Measurements from ENCODE around the gene TRPV2. TPM values are rescaled to one million over a fixed set of nuclear protein-coding genes. Genes with fewer than 3 reads are reported as not detected.

The TRPV2 gene
- total RNA-seq, 2 donors from 2014 or later: 87.1 to 91.1 TPM

GRCh38 chr17:16484445-16485175 lies 69.2 kb downstream of the TRPV2 start:
- DNase-seq: no peak
- Mint-ChIP-seq H3K36me3 (ENCODE audit: low read depth) (no peaks in the 10 kb centered on the region), H3K4me1 (no peaks in the 10 kb centered on the region), H3K27ac (no peak overlapping the region), H3K27me3 (no peaks in the 10 kb centered on the region), H3K4me3 (no peak overlapping the region)
- ATAC-seq: no peak
- H3K9me3 ChIP-seq (ENCODE audit: control insufficient read depth, low read length, poor library complexity, severe bottlenecking): no peaks in the 10 kb centered on the region

Other genes starting within 250 kb of the TRPV2 start
- gene NCOR1, start 200.0 kb upstream of the TRPV2 start, total RNA-seq: 100 to 1,000 TPM; 155 to 161 TPM
- 10 to 100 TPM; 54.5 to 69.0 TPM for gene PIGL, start 198.4 kb upstream of the TRPV2 start, total RNA-seq
- gene CENPV, start 62.1 kb upstream of the TRPV2 start, total RNA-seq: 1 to 10 TPM; 6.9 to 9.2 TPM
- gene UBB, start 34.5 kb upstream of the TRPV2 start, total RNA-seq: 100 to 1,000 TPM; 819 to 876 TPM
- gene LRRC75A, start 76.6 kb downstream of the TRPV2 start, total RNA-seq: 1 to 10 TPM; 3.1 to 5.0 TPM
- gene ZNF287, start 153.6 kb downstream of the TRPV2 start, total RNA-seq: 1 to 10 TPM; 6.6 to 7.6 TPM
- 1 to 10 TPM; 4.0 to 4.1 TPM for gene ZNF624, start 238.3 kb downstream of the TRPV2 start, total RNA-seq

All from T-helper 17 cell (primary cell).